IMR-90 (cell line): Measurements from ENCODE around the gene ST3GAL3. TPM values are rescaled to one million over a fixed set of nuclear protein-coding genes. Genes with fewer than 3 reads are reported as not detected.

Experiments
- ATAC-seq: fragments of 200-7000 bp; cut with Tn5 transposase; 2 replicates; pipeline ENCODE4 v1.9.1; 2020; ENCODE audit warnings: low read depth, mild to moderate bottlenecking, moderate library complexity
- BruUV-seq: library from RNA; stranded (reverse); fragments of 400-500 nt; replicated peaks from 2 replicates; lab custom pipeline; 2021; lab: Mats Ljungman, UMichigan
- CTCF ChIA-PET: fragments of 300-600 bp; formaldehyde crosslinking; extraction: SDS; loops from one replicate; lab custom pipeline; 2021; ENCODE audit warnings: antibody characterized with exemption; lab: Yijun Ruan, JAX
- POLR2A ChIA-PET: fragments of 300-600 bp; sonication (Branson Sonifier 250); formaldehyde crosslinking; loops from one replicate; lab custom pipeline; 2022; ENCODE audit warnings: antibody characterized with exemption; ENCODE audit not compliant: unreplicated experiment; lab: Charles Lee
- DNase-seq: peaks from one replicate; pipeline ENCODE4 v3.0.0; 2013
- H2AFZ ChIP-seq: replicated peaks from 2 replicates; pipeline ENCODE3; 2013; ENCODE audit warnings: low read length, mild to moderate bottlenecking; ENCODE audit not compliant: poor library complexity
- H2AK5ac ChIP-seq: 2 replicates; pipeline ENCODE4 v1.6.1; 2013; ENCODE audit warnings: low read depth, low read length, inconsistent platforms
- H2AK9ac ChIP-seq: replicated peaks from 2 replicates; pipeline ENCODE3; 2013; ENCODE audit warnings: mild to moderate bottlenecking, low read depth, low read length, moderate library complexity; ENCODE audit not compliant: poor library complexity
- H2BK120ac ChIP-seq: 2 replicates; pipeline ENCODE4 v1.6.1; 2013; ENCODE audit warnings: low read depth, low read length, inconsistent platforms
- H2BK15ac ChIP-seq: 3 replicates; pipeline ENCODE4 v1.6.1; 2013; ENCODE audit warnings: low read depth, low read length, inconsistent platforms
- H2BK20ac ChIP-seq: 2 replicates; pipeline ENCODE4 v1.6.1; 2013; ENCODE audit warnings: low read depth, mild to moderate bottlenecking, inconsistent platforms, low read length, moderate library complexity
- H2BK5ac ChIP-seq: 2 replicates; pipeline ENCODE4 v1.6.1; 2013; ENCODE audit warnings: mild to moderate bottlenecking, low read depth, low read length, inconsistent platforms; ENCODE audit not compliant: poor library complexity, severe bottlenecking
- H3K14ac ChIP-seq: replicated peaks from 2 replicates; pipeline ENCODE4 v1.6.1; 2013; ENCODE audit warnings: low read depth, low read length, inconsistent platforms
- H3K18ac ChIP-seq: 2 replicates; pipeline ENCODE4 v1.6.1; 2013; ENCODE audit warnings: low read depth, low read length, control low read depth
- H3K23ac ChIP-seq: 2 replicates; pipeline ENCODE4 v1.6.1; 2013; ENCODE audit warnings: low read depth, low read length, inconsistent platforms
- H3K27ac ChIP-seq: 2 replicates; pipeline ENCODE4 v1.5.1; 2013; ENCODE audit warnings: mild to moderate bottlenecking, control low read depth, low read length; ENCODE audit not compliant: insufficient read depth
- H3K27me3 ChIP-seq: 2 replicates; pipeline ENCODE4 v1.6.1; 2013; ENCODE audit warnings: low read length; ENCODE audit not compliant: control insufficient read depth, insufficient read depth
- H3K36me3 ChIP-seq: 2 replicates; pipeline ENCODE4 v1.6.1; 2013; ENCODE audit warnings: low read length, mixed read lengths; ENCODE audit not compliant: control insufficient read depth, insufficient read depth
- H3K4ac ChIP-seq: 2 replicates; pipeline ENCODE4 v1.6.1; 2013; ENCODE audit warnings: low read depth, low read length, inconsistent platforms
- H3K4me1 ChIP-seq: 2 replicates; pipeline ENCODE4 v1.6.1; 2013; ENCODE audit warnings: low read length, mixed read lengths; ENCODE audit not compliant: control insufficient read depth, insufficient read depth
- H3K4me2 ChIP-seq: 2 replicates; pipeline ENCODE4 v1.6.1; 2013; ENCODE audit warnings: low read depth, mild to moderate bottlenecking, control low read depth, low read length, moderate library complexity
- H3K4me3 ChIP-seq: 2 replicates; pipeline ENCODE4 v1.5.1; 2013; ENCODE audit warnings: low read depth, mild to moderate bottlenecking, control low read depth, low read length, moderate library complexity; ENCODE audit not compliant: insufficient read depth
- H3K56ac ChIP-seq: 2 replicates; pipeline ENCODE4 v1.6.1; 2013; ENCODE audit warnings: low read length, inconsistent platforms; ENCODE audit not compliant: insufficient read depth; ENCODE audit errors: extremely low read depth
- H3K79me1 ChIP-seq, 2 experiments: 2 replicates each; pipeline ENCODE4 v1.6.1; 2013; ENCODE audit warnings: low read length in 2 of 2, inconsistent platforms in 1 of 2, low read depth in 1 of 2
- H3K9ac ChIP-seq: 2 replicates; pipeline ENCODE4 v1.6.1; 2013; ENCODE audit warnings: low read depth, low read length, control low read depth
- H3K9me1 ChIP-seq: 2 replicates; pipeline ENCODE4 v1.6.1; 2013; ENCODE audit warnings: low read length, inconsistent platforms; ENCODE audit not compliant: insufficient read depth
- H3K9me3 ChIP-seq: 2 replicates; pipeline ENCODE4 v1.6.1; 2013; ENCODE audit warnings: low read length; ENCODE audit not compliant: control insufficient read depth, insufficient read depth
- H4K20me1 ChIP-seq: 2 replicates; pipeline ENCODE4 v1.6.1; 2013; ENCODE audit warnings: low read length, inconsistent platforms; ENCODE audit not compliant: insufficient read depth
- H4K5ac ChIP-seq: 2 replicates; pipeline ENCODE4 v1.6.1; 2013; ENCODE audit warnings: mild to moderate bottlenecking, low read depth, low read length, control low read depth
- H4K8ac ChIP-seq, 2 experiments: 2 replicates each; pipeline ENCODE4 v1.6.1; 2013; ENCODE audit warnings: low read depth in 2 of 2, low read length in 2 of 2, control low read depth in 1 of 2, inconsistent platforms in 1 of 2
- H4K91ac ChIP-seq: 2 replicates; pipeline ENCODE4 v1.6.1; 2013; ENCODE audit warnings: low read depth, low read length, inconsistent platforms; ENCODE audit not compliant: insufficient read depth
- BHLHE40 ChIP-seq: fragments of 150-350 bp; IDR thresholded peaks from 2 replicates; pipeline ENCODE4 v1.6.1; 2016; ENCODE audit warnings: mild to moderate bottlenecking, low read depth, low read length
- CEBPB ChIP-seq: IDR thresholded peaks from 2 replicates; pipeline ENCODE4 v1.6.1; 2012; ENCODE audit warnings: low read depth, low read length, improper control_type of control experiment
- CHD1 ChIP-seq: IDR thresholded peaks from 2 replicates; pipeline ENCODE4 v1.6.1; 2012; ENCODE audit warnings: low read depth, low read length, improper control_type of control experiment
- FOS ChIP-seq: fragments of 150-350 bp; IDR thresholded peaks from 2 replicates; pipeline ENCODE4 v1.6.1; 2016; ENCODE audit warnings: low read depth, low read length
- MAFK ChIP-seq: IDR thresholded peaks from 2 replicates; pipeline ENCODE4 v1.6.1; 2012; ENCODE audit warnings: low read depth, low read length, improper control_type of control experiment
- NFE2L2 ChIP-seq: fragments of 150-350 bp; IDR thresholded peaks from 2 replicates; pipeline ENCODE4 v1.6.1; 2016; ENCODE audit warnings: low read depth, mild to moderate bottlenecking, low read length
- POLR2A ChIP-seq: IDR thresholded peaks from 2 replicates; pipeline ENCODE4 v1.6.1; 2012; ENCODE audit warnings: mild to moderate bottlenecking, low read depth, low read length
- RAD21 ChIP-seq: IDR thresholded peaks from 2 replicates; pipeline ENCODE4 v1.6.1; 2012; ENCODE audit warnings: low read length, improper control_type of control experiment
- RCOR1 ChIP-seq: IDR thresholded peaks from 2 replicates; pipeline ENCODE4 v1.6.1; 2012; ENCODE audit warnings: mild to moderate bottlenecking, low read length, improper control_type of control experiment; ENCODE audit not compliant: insufficient replicate concordance
- RFX5 ChIP-seq: IDR thresholded peaks from 2 replicates; pipeline ENCODE4 v1.8.0; 2012; ENCODE audit warnings: low read depth, mild to moderate bottlenecking, low read length, moderate library complexity
- SMC3 ChIP-seq: fragments of 150-350 bp; IDR thresholded peaks from 2 replicates; pipeline ENCODE4 v1.6.1; 2016; ENCODE audit warnings: low read depth, mild to moderate bottlenecking, antibody characterized with exemption, low read length, moderate library complexity
- WGBS, 2 experiments: methylation state at CpG; one replicate each; pipeline versions ENCODE4 v1.1.5 to v1.1.7; 2013; ENCODE audit warnings: missing lambda C conversion rate in 2 of 2; ENCODE audit not compliant: insufficient read length in 1 of 2; ENCODE audit errors: extremely low coverage in 2 of 2; 5-methylcytosine and 5-hydroxymethylcytosine counted together
- dilution Hi-C: fragments of 300-500 bp; cut with HindIII; formaldehyde crosslinking; loops from one replicate; pipeline ENCODE4 v1.14.3; 2018; ENCODE audit warnings: low sequenced_read_pairs; ENCODE audit not compliant: unreplicated experiment
- in situ Hi-C: fragments of 300-500 bp; cut with MboI; formaldehyde crosslinking; loops from 3 replicates; pipeline ENCODE4 v1.14.3; 2019; ENCODE audit warnings: low sequenced_read_pairs, inconsistent platforms, mixed read lengths
- intact Hi-C: fragments of 100-400 bp; cut with micrococcal nuclease; formaldehyde crosslinking; loops from 2 replicates; pipeline ENCODE4 v1.10.0; 2022
- polyA plus RNA-seq, 3 experiments: library from polyadenylated mRNA; depleted of rRNA; stranded (reverse); fragments of >200 nt; gene quantifications; 2 replicates each; pipeline ENCODE4 v1.2.3, GENCODE V29; 2012; ENCODE audit warnings: low replicate concordance in 1 of 3
- total RNA-seq: library from RNA; depleted of rRNA; stranded (reverse); fragments of >200 nt; gene quantifications from 2 replicates; pipeline ENCODE4 v1.2.3, GENCODE V29; 2012
- TF ChIP-seq, protein P1 (sequence below): fragments of 150-350 bp; IDR thresholded peaks from 2 replicates; pipeline ENCODE4 v1.6.1; 2016; ENCODE audit warnings: low read depth, mild to moderate bottlenecking, low read length, moderate library complexity, borderline replicate concordance
- TF ChIP-seq, protein P2 (sequence below): conservative IDR thresholded peaks from 2 replicates; pipeline ENCODE4 v1.5.1; 2012; ENCODE audit warnings: mild to moderate bottlenecking, low read depth, low read length, improper control_type of control experiment
- TF ChIP-seq, protein P3 (sequence below): fragments of 150-350 bp; IDR thresholded peaks from 2 replicates; pipeline ENCODE4 v1.6.1; 2017; ENCODE audit warnings: mild to moderate bottlenecking, antibody characterized with exemption, low read length, low read depth

Gene ST3GAL3
- total and polyA plus RNA-seq, 2 of the 4 experiments (the other 2 are of a cell fraction): 12.0 to 14.8 TPM

DNA sequence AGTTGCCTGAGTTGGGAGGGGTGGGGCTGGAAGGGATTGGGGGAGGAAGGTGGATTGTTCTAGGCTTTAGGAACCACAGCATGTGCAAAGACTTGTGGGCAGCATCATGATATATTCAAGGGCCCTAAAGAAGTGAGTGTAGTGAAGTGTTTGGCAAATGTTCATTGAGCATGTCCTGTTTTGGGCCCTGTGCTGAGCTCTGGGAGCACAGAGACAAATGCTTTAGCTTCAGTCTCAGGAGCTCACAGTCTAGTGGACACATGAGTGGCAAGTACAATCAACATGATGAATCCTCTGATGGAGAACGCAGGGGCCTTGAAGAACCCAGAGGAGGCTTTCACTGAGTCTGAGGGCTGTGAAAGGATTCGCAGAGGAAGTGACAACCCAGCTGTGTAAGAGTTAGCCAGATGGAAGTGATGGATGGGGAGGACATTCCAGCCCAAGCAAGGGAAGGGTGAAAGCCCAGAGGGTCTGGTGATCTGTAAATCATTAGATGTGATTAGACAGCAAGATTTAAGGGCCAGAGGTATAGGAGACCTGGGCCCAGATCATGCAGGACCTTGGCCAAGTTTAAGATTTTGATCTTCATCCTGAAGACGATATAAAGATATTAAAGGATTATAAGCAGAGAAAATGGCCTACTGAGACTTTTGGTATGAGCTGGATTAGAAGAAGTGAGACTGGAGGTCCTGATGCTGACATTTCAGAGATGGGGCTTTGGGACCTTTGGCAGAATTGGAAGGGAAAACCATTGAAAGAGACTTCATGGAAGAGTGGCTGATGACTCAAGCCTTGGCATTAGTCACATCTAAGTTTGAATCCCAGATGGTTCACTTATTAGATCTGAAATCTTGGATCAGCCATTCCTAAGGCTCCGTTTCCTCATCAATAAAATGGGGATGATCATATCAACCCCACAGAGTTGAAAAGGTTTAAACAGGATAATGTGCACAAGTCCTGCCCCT is 244.0 kb downstream of the ST3GAL3 start:
- POLR2A ChIA-PET: no interaction called here
- H2AFZ ChIP-seq: no peak overlapping the region
- DNase-seq: peak; percentile 35
- TF ChIP-seq NFE2L2: no peak
- no peak for TF ChIP-seq CHD1
- TF ChIP-seq POLR2A: no peak
- no peak for TF ChIP-seq SMC3
- no peak for TF ChIP-seq RCOR1
- TF ChIP-seq BHLHE40: no peak
- no peak for TF ChIP-seq MAFK
- no peak for TF ChIP-seq CEBPB
- TF ChIP-seq, protein P1, sequence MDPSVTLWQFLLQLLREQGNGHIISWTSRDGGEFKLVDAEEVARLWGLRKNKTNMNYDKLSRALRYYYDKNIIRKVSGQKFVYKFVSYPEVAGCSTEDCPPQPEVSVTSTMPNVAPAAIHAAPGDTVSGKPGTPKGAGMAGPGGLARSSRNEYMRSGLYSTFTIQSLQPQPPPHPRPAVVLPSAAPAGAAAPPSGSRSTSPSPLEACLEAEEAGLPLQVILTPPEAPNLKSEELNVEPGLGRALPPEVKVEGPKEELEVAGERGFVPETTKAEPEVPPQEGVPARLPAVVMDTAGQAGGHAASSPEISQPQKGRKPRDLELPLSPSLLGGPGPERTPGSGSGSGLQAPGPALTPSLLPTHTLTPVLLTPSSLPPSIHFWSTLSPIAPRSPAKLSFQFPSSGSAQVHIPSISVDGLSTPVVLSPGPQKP: no peak
- TF ChIP-seq, protein P2, sequence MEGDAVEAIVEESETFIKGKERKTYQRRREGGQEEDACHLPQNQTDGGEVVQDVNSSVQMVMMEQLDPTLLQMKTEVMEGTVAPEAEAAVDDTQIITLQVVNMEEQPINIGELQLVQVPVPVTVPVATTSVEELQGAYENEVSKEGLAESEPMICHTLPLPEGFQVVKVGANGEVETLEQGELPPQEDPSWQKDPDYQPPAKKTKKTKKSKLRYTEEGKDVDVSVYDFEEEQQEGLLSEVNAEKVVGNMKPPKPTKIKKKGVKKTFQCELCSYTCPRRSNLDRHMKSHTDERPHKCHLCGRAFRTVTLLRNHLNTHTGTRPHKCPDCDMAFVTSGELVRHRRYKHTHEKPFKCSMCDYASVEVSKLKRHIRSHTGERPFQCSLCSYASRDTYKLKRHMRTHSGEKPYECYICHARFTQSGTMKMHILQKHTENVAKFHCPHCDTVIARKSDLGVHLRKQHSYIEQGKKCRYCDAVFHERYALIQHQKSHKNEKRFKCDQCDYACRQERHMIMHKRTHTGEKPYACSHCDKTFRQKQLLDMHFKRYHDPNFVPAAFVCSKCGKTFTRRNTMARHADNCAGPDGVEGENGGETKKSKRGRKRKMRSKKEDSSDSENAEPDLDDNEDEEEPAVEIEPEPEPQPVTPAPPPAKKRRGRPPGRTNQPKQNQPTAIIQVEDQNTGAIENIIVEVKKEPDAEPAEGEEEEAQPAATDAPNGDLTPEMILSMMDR: no peak
- no peak for TF ChIP-seq RFX5
- no peak for TF ChIP-seq RAD21
- TF ChIP-seq FOS: no peak
- TF ChIP-seq, protein P3, sequence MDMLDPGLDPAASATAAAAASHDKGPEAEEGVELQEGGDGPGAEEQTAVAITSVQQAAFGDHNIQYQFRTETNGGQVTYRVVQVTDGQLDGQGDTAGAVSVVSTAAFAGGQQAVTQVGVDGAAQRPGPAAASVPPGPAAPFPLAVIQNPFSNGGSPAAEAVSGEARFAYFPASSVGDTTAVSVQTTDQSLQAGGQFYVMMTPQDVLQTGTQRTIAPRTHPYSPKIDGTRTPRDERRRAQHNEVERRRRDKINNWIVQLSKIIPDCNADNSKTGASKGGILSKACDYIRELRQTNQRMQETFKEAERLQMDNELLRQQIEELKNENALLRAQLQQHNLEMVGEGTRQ: no peak

More for the DNA sequence above, 244.0 kb downstream of the ST3GAL3 start:
- Histone ChIP-seq H4K8ac (no peak overlapping the region), H3K23ac (no peak overlapping the region), H3K14ac (no peak overlapping the region), H2AK5ac (no peak overlapping the region), H3K9me3 (no peaks in the 10 kb centered on the region), H3K9me1 (peaks cover 8% of the 10 kb centered on the region; the same call in 1 of the 2 replicates), H2BK5ac (no peak overlapping the region), H3K18ac (no peak overlapping the region), H2BK20ac (no peak overlapping the region), H2BK120ac (no peak overlapping the region), H3K27me3 (no peaks in the 10 kb centered on the region), H4K20me1 (peaks cover 21% of the 10 kb centered on the region), H3K9ac (no peak overlapping the region), H3K36me3 (peaks cover 6% of the 10 kb centered on the region), H2BK15ac (no peak overlapping the region), H4K5ac (no peak overlapping the region), H3K56ac (no peak overlapping the region), H3K79me1 (peaks cover 29 to 54% of the 10 kb centered on the region in 2 experiments), H3K4me1 (peaks cover 10% of the 10 kb centered on the region), H3K4ac (no peak overlapping the region), H3K4me2 (no peak overlapping the region), H3K4me3 (no peak overlapping the region), H4K91ac (no peak overlapping the region), H2AK9ac (no peak overlapping the region), H3K27ac (no peak overlapping the region)
- in situ Hi-C loops (loop anchor here (25.0 kb wide), 1 partner anchor 414 kb away; the partner anchor contains the start of gene PTPRF), dilution Hi-C loops (no loop called here), intact Hi-C loops (no loop called here)
- CTCF ChIA-PET: interaction anchor here (1.0 kb wide), 1 partner anchor 16 kb away, joined by 4 read pairs; no protein-coding TSS in a partner anchor
- no peak for ATAC-seq
- 100% methylated on average over 2 of the region's 4 CpGs; no CpG with 5 or more reads in 1 of the 2 experiments for WGBS, 2 experiments
- no TSS peak for BruUV-seq
